Measurements from ENCODE around the gene GPR50. TPM values are rescaled to one million over a fixed set of nuclear protein-coding genes. Genes with fewer than 3 reads are reported as not detected.

The GPR50 gene
- polyA plus RNA-seq, 6 donors from 2014 or later: not detected

DNA sequence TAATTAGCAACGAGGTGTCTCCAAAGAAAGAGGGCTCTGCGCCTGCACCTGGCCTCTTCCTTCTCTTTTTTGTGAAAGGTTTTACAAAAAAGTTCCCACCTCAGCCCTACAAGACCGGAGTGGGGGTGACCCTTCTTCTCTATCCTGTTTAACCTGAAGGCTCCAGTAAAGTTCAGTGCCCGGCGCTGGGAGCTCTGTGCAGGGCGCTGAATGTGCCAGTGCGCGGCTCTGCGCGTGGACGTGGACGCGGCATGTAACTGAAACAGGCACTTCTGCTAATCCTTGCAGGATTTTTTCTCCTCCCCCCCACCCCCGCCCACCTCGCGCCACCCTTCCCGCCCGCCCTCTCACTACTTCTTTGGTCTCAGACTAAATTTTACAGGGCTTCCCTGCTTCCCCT, 2.4 kb downstream of the GPR50 start:
- Mint-ChIP-seq H3K27me3 (peaks cover 20 to 74% (median 54%) of the 10 kb centered on the region in 3 donors), H3K36me3 (peaks cover 0 to 15% of the 10 kb centered on the region in 2 donors), H3K27ac (no peak overlapping the region), H3K4me1 (peaks cover 0 to 8% (median 3%) of the 10 kb centered on the region in 3 donors), H3K9me3 (peaks cover 2 to 22% (median 5%) of the 10 kb centered on the region in 7 donors), H3K4me3 (peak overlapping the region in 5 of 8 donors; percentile 5 to 73 (median 42))
- DNase-seq (no peak), ATAC-seq (ENCODE audit: low read depth in 2 of 2) (no peak)

DNA sequence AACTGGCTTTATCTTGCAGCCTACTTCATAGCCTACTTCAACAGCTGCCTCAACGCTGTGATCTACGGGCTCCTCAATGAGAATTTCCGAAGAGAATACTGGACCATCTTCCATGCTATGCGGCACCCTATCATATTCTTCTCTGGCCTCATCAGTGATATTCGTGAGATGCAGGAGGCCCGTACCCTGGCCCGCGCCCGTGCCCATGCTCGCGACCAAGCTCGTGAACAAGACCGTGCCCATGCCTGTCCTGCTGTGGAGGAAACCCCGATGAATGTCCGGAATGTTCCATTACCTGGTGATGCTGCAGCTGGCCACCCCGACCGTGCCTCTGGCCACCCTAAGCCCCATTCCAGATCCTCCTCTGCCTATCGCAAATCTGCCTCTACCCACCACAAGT, 4.0 kb downstream of the GPR50 start:
- DNase-seq: no peak
- H3K36me3 Mint-ChIP-seq: peaks cover 0 to 8% of the 10 kb centered on the region in 2 donors
- peak overlapping the region in 2 of 6 donors; percentile 38 to 69 for H3K27ac Mint-ChIP-seq
- ATAC-seq (ENCODE audit: low read depth in 2 of 2): no peak
- peaks cover 2 to 22% (median 9%) of the 10 kb centered on the region in 7 donors for H3K9me3 Mint-ChIP-seq
- H3K4me1 Mint-ChIP-seq: peaks cover 0 to 8% (median 3%) of the 10 kb centered on the region in 3 donors
- H3K27me3 Mint-ChIP-seq: peaks cover 28 to 73% (median 63%) of the 10 kb centered on the region in 3 donors
- H3K4me3 Mint-ChIP-seq: peak overlapping the region in 1 of 8 donors; percentile 26

DNA sequence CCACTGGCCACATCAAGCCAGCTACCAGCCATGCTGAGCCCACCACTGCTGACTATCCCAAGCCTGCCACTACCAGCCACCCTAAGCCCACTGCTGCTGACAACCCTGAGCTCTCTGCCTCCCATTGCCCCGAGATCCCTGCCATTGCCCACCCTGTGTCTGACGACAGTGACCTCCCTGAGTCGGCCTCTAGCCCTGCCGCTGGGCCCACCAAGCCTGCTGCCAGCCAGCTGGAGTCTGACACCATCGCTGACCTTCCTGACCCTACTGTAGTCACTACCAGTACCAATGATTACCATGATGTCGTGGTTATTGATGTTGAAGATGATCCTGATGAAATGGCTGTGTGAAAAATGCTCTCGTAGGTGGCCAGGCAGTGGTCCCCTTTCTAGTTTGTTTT, 4.7 kb downstream of the GPR50 start:
- no peak for DNase-seq
- Mint-ChIP-seq H3K27me3 (peaks cover 28 to 70% (median 63%) of the 10 kb centered on the region in 3 donors), H3K4me3 (no peak overlapping the region), H3K27ac (no peak overlapping the region), H3K4me1 (peaks cover 0 to 8% (median 3%) of the 10 kb centered on the region in 3 donors), H3K36me3 (peaks cover 0 to 8% of the 10 kb centered on the region in 2 donors), H3K9me3 (peaks cover under 1 to 21% (median 8%) of the 10 kb centered on the region in 7 donors)
- ATAC-seq (ENCODE audit: low read depth in 2 of 2): no peak

DNA sequence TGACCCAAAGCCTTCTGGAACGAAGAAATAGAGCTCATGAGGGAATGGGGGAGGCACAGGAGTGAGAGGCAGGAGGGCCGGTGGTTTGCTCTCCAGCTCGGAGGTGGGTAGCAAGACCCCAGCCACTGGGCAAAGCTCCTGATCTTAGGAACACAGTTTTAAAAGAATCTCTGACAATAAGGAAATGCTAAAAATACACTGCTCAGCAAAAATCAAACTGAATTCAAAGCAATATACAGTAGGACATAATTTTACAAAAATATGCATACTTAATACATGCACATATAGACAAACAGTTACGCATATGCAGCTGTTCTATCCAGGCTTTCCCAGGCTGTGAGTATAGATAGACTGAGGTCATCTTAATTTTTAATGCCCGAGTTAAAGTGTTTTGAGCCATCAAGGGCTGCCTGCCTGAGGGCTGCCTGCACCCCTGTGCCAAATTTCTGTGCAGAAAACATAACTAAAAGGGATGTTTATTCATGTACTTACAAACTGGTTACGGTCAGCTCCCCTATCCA, 6.9 kb downstream of the GPR50 start:
- H3K27me3 Mint-ChIP-seq: peaks cover 28 to 60% (median 60%) of the 10 kb centered on the region in 3 donors
- DNase-seq (no peak), ATAC-seq (ENCODE audit: low read depth in 2 of 2) (no peak)
- H3K4me1 Mint-ChIP-seq: peaks cover 0 to 5% (median 3%) of the 10 kb centered on the region in 3 donors
- H3K4me3 Mint-ChIP-seq: no peak overlapping the region
- H3K9me3 Mint-ChIP-seq: peaks cover 0 to 17% (median 4%) of the 10 kb centered on the region in 7 donors
- peaks cover 0 to 8% of the 10 kb centered on the region in 2 donors for H3K36me3 Mint-ChIP-seq
- no peak overlapping the region for H3K27ac Mint-ChIP-seq

DNA sequence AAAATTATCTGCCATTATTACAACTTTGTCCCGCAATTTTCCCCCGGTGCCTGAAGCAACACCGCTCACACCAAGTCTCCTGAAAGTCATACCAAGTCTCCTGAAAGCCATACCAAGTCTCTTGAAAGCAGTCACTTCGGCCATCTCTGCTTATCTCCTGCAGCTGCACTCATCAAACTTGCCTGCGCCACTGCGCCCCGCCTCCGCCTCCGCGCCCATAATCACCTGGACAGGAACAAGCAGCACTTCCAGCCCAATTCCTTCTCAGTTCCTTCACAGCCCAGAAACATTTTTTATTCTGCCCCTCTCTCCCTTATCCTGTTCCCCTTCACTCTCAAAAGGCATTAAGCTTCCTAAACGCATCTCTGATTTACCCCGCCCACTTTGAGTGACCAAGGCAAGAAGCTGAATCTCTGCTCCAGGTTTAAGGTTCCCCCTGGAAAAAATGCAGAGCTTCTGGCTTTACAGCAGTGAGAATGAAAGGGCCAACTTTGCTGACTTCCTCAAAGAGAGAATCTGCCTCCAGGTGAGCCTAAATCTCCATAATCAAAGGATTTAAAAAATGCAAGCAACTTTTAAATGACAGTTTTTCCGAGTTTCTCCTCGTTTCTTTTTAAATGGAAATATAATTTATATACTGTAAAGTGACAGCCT, 7.7 kb downstream of the GPR50 start:
- Mint-ChIP-seq H3K4me1 (peaks cover 0 to 3% (median 0%) of the 10 kb centered on the region in 3 donors), H3K36me3 (peaks cover 0 to 8% of the 10 kb centered on the region in 2 donors), H3K9me3 (peaks cover 0 to 17% (median 2%) of the 10 kb centered on the region in 7 donors), H3K27ac (no peak overlapping the region), H3K4me3 (peak overlapping the region in 1 of 8 donors; percentile 13), H3K27me3 (peaks cover 27 to 53% (median 52%) of the 10 kb centered on the region in 3 donors)
- DNase-seq (no peak), ATAC-seq (ENCODE audit: low read depth in 2 of 2) (no peak)

DNA sequence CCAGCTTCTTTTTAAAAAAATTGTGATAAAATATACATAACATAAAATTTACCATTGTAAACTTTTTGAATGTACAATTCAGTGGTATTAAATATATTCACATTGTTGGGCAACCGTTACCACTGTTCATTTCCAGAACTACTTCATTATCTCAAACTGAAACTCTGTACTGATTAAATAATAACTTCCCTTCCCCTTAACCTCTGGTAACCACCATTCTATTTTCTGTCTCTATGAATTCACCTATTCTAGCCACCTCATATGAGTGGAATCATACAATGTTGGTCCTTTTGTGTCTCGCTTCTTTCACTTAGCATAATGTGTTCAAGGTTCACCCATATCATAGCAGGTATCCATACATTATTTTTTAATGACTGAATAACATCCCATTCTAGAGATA, 8.3 kb downstream of the GPR50 start:
- DNase-seq (no peak), ATAC-seq (ENCODE audit: low read depth in 2 of 2) (no peak)
- Mint-ChIP-seq H3K27ac (no peak overlapping the region), H3K4me1 (no peaks in the 10 kb centered on the region), H3K27me3 (peaks cover 23 to 46% (median 46%) of the 10 kb centered on the region in 3 donors), H3K36me3 (peaks cover 0 to 8% of the 10 kb centered on the region in 2 donors), H3K4me3 (no peak overlapping the region), H3K9me3 (peaks cover 0 to 18% (median 2%) of the 10 kb centered on the region in 7 donors)

DNA sequence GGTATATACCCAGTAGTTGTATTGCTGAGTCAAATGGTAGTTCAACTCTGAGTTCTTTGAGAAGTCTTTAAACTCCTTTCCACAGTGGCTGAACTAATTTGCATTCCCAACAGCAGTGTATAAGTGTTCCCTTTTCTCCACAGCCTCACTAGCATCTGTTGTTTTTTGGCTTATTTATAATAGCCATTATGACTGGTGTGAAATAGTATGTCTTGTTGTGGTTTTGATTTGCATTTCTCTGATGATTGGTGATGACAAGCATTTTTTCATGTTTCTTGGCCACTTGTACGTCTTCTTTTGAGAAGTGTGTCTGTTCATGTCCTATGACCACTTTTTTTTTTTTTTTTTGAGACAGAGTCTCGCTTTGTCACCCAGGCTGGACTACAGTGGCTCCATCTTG, 30.5 kb downstream of the GPR50 start:
- H3K36me3 Mint-ChIP-seq: no peaks in the 10 kb centered on the region
- H3K27me3 Mint-ChIP-seq: peaks cover 0 to 5% (median 0%) of the 10 kb centered on the region in 3 donors
- H3K4me3 Mint-ChIP-seq: no peak overlapping the region
- no peak for ATAC-seq (ENCODE audit: low read depth in 2 of 2)
- peaks cover 0 to 18% (median 8%) of the 10 kb centered on the region in 7 donors for H3K9me3 Mint-ChIP-seq
- DNase-seq: no peak
- H3K4me1 Mint-ChIP-seq: no peaks in the 10 kb centered on the region
- H3K27ac Mint-ChIP-seq: no peak overlapping the region

DNA sequence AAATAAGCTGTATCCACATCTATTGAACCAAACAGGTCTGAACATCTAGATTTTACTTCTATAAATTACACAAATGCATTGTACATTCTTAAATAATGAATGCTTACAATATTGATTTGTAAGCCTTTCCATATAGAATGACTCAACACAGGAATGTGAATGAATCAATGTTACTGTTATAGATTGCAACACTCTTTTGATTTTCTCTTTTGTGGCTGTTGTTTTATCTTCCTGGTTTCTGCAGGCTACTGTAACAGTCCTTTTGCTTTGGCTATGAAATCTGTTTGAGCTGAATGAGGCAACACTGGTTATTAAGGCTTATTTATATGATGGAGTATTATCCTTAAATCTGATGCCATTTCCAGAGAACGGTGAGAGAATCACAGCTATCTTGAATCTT, 49.5 kb downstream of the GPR50 start:
- Mint-ChIP-seq H3K27me3 (peaks cover 8 to 28% (median 25%) of the 10 kb centered on the region in 3 donors), H3K4me3 (no peak overlapping the region), H3K27ac (no peak overlapping the region), H3K36me3 (no peaks in the 10 kb centered on the region), H3K9me3 (peaks cover 0 to 14% (median 0%) of the 10 kb centered on the region in 7 donors), H3K4me1 (no peaks in the 10 kb centered on the region)
- DNase-seq (no peak), ATAC-seq (ENCODE audit: low read depth in 2 of 2) (no peak)

DNA sequence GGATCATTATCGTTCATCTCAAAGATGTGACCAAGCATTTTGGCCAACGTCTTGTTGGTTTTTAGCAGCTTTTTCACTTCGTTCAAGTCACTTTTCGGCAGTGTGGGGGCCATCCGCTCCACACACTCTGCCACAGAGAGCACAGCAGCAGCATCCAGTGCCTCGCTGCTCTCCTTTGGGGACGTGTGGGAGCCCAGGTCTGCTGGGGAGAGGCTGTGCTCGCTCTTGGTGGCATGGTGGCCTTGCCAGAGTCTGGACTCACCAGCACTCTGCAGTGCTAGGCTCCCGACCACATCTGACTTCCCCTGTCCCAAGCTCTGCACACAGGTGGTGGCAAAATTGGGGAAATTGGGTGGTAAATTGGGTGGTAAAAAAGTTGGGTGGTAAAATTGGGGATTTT, 50.6 kb downstream of the GPR50 start:
- Mint-ChIP-seq H3K36me3 (no peaks in the 10 kb centered on the region), H3K27ac (no peak overlapping the region), H3K9me3 (peaks cover 0 to 14% (median 0%) of the 10 kb centered on the region in 7 donors), H3K4me3 (no peak overlapping the region), H3K4me1 (no peaks in the 10 kb centered on the region), H3K27me3 (peaks cover 8 to 28% (median 25%) of the 10 kb centered on the region in 3 donors)
- ATAC-seq (ENCODE audit: low read depth in 2 of 2): no peak
- no peak for DNase-seq

DNA sequence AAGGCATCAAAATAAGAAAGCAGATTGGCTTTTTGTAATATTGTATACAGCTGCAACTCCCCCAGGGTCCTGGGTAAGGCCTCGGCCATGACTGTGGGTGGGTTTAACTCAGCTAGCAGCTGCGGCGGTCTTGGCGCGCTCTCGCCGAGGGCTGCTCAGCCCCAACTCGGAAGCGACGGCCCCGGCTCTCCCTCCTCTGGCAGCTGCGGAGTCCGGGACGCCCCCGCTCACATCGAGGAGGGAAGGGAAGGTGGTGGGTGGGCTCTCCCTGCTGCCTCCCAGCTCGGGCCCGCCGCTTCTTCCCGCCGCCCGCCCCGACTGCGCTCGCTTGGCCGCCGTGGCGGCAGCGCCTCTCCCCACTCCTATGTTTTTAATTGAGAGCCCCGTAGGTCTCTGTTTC, 51.2 kb downstream of the GPR50 start:
- H3K36me3 Mint-ChIP-seq: no peaks in the 10 kb centered on the region
- no peak for ATAC-seq (ENCODE audit: low read depth in 2 of 2)
- H3K27me3 Mint-ChIP-seq: peaks cover 8 to 28% (median 25%) of the 10 kb centered on the region in 3 donors
- peaks cover 0 to 14% (median 0%) of the 10 kb centered on the region in 7 donors for H3K9me3 Mint-ChIP-seq
- H3K4me1 Mint-ChIP-seq: no peaks in the 10 kb centered on the region
- H3K27ac Mint-ChIP-seq: no peak overlapping the region
- H3K4me3 Mint-ChIP-seq: no peak overlapping the region
- no peak for DNase-seq

DNA sequence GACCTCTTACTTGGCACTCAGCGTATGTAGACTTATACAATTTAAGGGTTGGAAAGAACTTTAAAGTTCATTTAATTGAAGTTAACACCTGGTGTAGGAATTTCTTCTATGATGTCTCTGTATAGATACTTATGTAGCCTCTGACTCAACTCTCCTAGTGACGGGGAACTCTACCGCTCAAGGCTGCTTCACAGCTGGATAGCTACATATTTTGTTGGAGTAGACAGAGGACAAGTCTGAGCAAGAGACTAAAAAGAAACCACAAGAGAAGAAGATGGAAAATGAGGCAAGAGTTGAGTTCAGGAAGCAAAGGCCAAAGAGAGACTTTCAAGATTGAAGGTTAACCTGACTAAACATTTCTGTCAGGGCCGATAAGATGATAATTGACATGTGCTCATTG, 52.6 kb downstream of the GPR50 start:
- ATAC-seq (ENCODE audit: low read depth in 2 of 2) (no peak), DNase-seq (no peak)
- Mint-ChIP-seq H3K4me3 (no peak overlapping the region), H3K27me3 (peaks cover 8 to 28% (median 25%) of the 10 kb centered on the region in 3 donors), H3K27ac (no peak overlapping the region), H3K36me3 (no peaks in the 10 kb centered on the region), H3K9me3 (peaks cover 0 to 14% (median 2%) of the 10 kb centered on the region in 7 donors), H3K4me1 (no peaks in the 10 kb centered on the region)
